ENCODE data around the gene CLDN15. TPM values are rescaled to one million over a fixed set of nuclear protein-coding genes. Genes with fewer than 3 reads are reported as not detected.
"Not testable (repeated sequence)": the region's sequence is repeated elsewhere in the genome, so short reads cannot be mapped to it uniquely, and the experiment has no call there.

CLDN15 gene
- 11.9 TPM for total RNA-seq
- polyA plus RNA-seq (ENCODE audit: insufficient read depth, low read depth, low replicate concordance) = 13.3 TPM
- long read RNA-seq, donor 1, partial matches to known transcripts = 0 of 2 reads
- long read RNA-seq, donor 1, other reads (novel, unspliced or antisense) = 0 of 2 reads
- long read RNA-seq, donor 2, partial matches to known transcripts = 0 of 2 reads
- long read RNA-seq, donor 2, other reads (novel, unspliced or antisense) = 0 of 2 reads
- long read RNA-seq, donor 3, partial matches to known transcripts = 0 of 2 reads
- long read RNA-seq, donor 3, other reads (novel, unspliced or antisense) = 0 of 2 reads
- long read RNA-seq, donor 4, partial matches to known transcripts = 0 of 4 reads
- long read RNA-seq, donor 4, other reads (novel, unspliced or antisense) = 0 of 4 reads
- long read RNA-seq, donor 5 = 0 reads
- long read RNA-seq, donor 6 = 0 reads
- long read RNA-seq, donor 7, partial matches to known transcripts = 3 of 6 reads
- long read RNA-seq, donor 7, other reads (novel, unspliced or antisense) = 1 of 6 reads
- long read RNA-seq, donor 8 = 0 reads
- long read RNA-seq, donor 9 = 0 reads
- long read RNA-seq, donor 10, partial matches to known transcripts = 0 of 1 reads
- long read RNA-seq, donor 10, other reads (novel, unspliced or antisense) = 0 of 1 reads

- Histone ChIP-seq H3K36me3 (ENCODE audit: control insufficient read depth in 2 of 3, insufficient read depth in 3 of 3, low read length in 3 of 3) (peaks cover 0 to 11% (median 0%) of the 10 kb centered on the region in 3 donors), H3K9ac (ENCODE audit: low read length in 3 of 3) (peak within 1 kb of the TSS in 2 of 3 donors; percentile 52 to 60), H3K4me3 (ENCODE audit: low read length in 3 of 3) (peak within 1 kb of the TSS in 1 of 3 donors; percentile 33), H3K27ac (ENCODE audit: low read depth in 2 of 2, low read length in 2 of 2) (peak within 1 kb of the TSS; percentile 43 to 80), H3K9me3 (ENCODE audit: control insufficient read depth in 2 of 3, insufficient read depth in 1 of 3, low read length in 3 of 3) (no peaks in the 10 kb centered on the region), H3K27me3 (ENCODE audit: control insufficient read depth, insufficient read depth, low read length) (no peaks in the 10 kb centered on the region), H3K4me1 (ENCODE audit: control insufficient read depth in 2 of 3, insufficient read depth in 2 of 3, low read depth in 1 of 3, low read length in 3 of 3) (peaks cover 0 to 16% (median 0%) of the 10 kb centered on the region in 3 donors)
- TF ChIP-seq CTCF (IDR thresholded peaks at IDR 0.05; ENCODE audit: borderline replicate concordance, extremely low read depth, insufficient read depth) = no peak
- DNase-seq = peak in 2 of 5 donors; percentile 47 to 80
- no peak for FAIRE-seq
- intact Hi-C loops (cut with DNase I) = no loop called here
These were observed at the start of gene CLDN15 for GRCh38 chr7:101237206-101238067. CLDN15 (minus strand) TSS chr7:101237802; CDS start chr7:101237581, 221 bp downstream.

DNA sequence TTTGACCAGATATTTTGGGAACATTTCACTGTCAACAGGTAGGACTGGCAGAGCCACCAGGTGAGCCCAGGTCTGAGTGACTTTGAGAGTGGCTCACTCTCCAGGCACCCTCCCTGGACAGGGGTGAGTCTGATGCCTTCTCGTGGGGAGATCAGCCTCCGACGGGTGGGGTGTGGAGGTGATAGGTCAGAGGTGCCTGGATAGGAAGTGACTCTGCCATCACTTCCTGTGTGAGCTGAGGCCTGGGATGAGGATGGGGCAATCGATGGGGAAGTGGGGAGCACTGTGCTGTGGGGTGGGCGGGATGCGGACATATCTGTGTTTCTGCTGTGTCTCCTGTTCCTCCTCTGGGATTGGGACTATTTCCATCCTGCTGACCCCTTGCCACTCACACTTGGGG is 49.4 kb upstream of the CLDN15 start:
- intact Hi-C loops (cut with DNase I) = loop anchor here (10.0 kb wide), 1 partner anchor 142 kb away; no protein-coding TSS in a partner anchor
- H3K4me3 ChIP-seq (ENCODE audit: low read length in 3 of 3) = no peak overlapping the region
- no peaks in the 10 kb centered on the region for H3K9me3 ChIP-seq (ENCODE audit: control insufficient read depth in 2 of 3, insufficient read depth in 1 of 3, low read length in 3 of 3)
- H3K4me1 ChIP-seq (ENCODE audit: control insufficient read depth in 2 of 3, insufficient read depth in 2 of 3, low read depth in 1 of 3, low read length in 3 of 3) = peaks cover 0 to 3% (median 3%) of the 10 kb centered on the region in 3 donors
- no peak for TF ChIP-seq CTCF (IDR thresholded peaks at IDR 0.05; ENCODE audit: borderline replicate concordance, extremely low read depth, insufficient read depth)
- H3K27me3 ChIP-seq (ENCODE audit: control insufficient read depth, insufficient read depth, low read length) = no peaks in the 10 kb centered on the region
- H3K27ac ChIP-seq (ENCODE audit: low read depth in 2 of 2, low read length in 2 of 2) = no peak overlapping the region
- no peak overlapping the region for H3K9ac ChIP-seq (ENCODE audit: low read length in 3 of 3)
- H3K36me3 ChIP-seq (ENCODE audit: control insufficient read depth in 2 of 3, insufficient read depth in 3 of 3, low read length in 3 of 3) = no peaks in the 10 kb centered on the region
- DNase-seq (no peak), FAIRE-seq (no peak)

DNA sequence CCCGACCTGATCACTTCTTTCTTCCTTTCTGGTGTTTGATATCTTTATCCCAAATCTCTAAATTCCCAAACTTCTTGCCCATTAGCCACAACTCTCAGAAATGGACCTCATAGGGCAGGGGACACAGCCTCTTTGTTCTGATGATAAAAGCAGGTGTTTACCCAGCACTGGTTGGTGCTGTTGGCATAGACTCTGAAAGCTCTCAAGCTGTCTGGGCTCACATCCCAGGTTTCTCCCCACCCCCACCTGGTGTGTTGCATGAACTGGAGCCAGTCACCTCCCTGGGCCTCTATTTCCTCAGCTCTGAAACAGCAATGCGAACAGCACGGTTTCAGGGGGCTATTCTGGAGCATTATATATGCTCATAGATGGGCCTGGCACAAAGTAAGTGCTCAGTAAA is 48.3 kb upstream of the CLDN15 start:
- DNase-seq; FAIRE-seq; H3K9ac ChIP-seq (ENCODE audit: low read length in 3 of 3); H3K36me3 ChIP-seq (ENCODE audit: control insufficient read depth in 2 of 3, insufficient read depth in 3 of 3, low read length in 3 of 3); H3K27me3 ChIP-seq (ENCODE audit: control insufficient read depth, insufficient read depth, low read length); H3K9me3 ChIP-seq (ENCODE audit: control insufficient read depth in 2 of 3, insufficient read depth in 1 of 3, low read length in 3 of 3); H3K4me3 ChIP-seq (ENCODE audit: low read length in 3 of 3); H3K4me1 ChIP-seq (ENCODE audit: control insufficient read depth in 2 of 3, insufficient read depth in 2 of 3, low read depth in 1 of 3, low read length in 3 of 3); H3K27ac ChIP-seq (ENCODE audit: low read depth in 2 of 2, low read length in 2 of 2): not testable (repeated sequence)
- intact Hi-C loops (cut with DNase I) = loop anchor here (10.0 kb wide), 1 partner anchor 141 kb away; no protein-coding TSS in a partner anchor
